HG03457 (cell line): ENCODE measurements around the gene ZNF138.

Experiments
- ATAC-seq: cut with Tn5 transposase; IDR thresholded peaks from one replicate; pipeline ENCODE4 v1.9.1; 2021; ENCODE audit warnings: moderate number of reproducible peaks; ENCODE audit not compliant: unreplicated experiment

The ZNF138 gene

DNA sequence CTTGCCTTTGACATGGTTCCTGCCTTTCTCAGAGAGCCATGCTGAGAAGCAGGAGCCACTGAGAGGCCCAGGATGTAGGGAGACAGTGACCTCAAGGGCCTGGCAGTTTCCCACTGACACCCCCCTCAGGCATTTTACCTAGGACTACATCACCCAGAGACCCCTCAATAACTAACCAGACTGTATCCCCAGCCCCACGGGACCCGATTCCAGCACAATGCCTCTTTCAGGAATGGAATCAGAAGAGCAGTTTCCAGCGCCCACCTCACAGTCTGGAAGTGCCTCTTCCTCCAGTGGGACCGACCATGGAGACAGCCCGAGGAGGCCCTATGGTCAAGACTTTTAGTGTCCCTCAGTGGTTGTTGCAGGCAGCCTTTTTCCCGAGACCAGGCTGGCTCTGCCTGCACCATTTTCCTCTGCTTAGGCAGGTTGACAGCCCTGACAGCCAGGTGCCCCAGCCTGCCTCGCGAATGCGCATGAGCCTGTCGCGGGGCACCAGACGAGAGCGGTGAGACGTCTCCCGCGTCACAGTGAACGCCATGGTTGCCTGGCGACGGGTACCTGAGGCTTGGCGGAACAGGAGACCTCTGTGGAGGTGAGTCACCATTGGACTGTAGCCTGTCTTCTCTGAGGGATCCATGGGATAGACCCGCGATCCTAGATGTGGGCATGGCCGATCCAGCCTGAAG, 80.5 kb downstream of the ZNF138 start:
- no peak for ATAC-seq

DNA sequence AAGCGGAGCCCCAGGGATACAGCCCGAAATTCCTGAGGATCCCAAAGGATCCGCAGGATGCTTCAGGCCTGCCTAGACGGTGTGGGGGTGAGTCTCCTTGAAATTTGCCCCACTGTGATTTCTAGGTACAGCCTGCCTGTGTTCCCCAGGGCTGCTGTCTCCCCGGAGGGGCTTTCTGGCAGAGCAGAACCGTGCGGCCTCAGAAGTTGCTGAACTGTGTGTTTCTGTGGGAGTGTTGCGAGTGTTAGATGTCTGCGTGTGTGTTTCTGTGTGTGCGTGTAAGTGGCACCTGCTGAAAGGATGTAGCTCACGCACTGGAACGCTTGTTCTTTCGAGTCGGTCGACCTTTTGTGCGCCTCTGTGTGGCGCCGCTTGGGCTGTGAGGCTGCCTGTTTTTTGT, 81.0 kb downstream of the ZNF138 start:
- ATAC-seq: no peak

DNA sequence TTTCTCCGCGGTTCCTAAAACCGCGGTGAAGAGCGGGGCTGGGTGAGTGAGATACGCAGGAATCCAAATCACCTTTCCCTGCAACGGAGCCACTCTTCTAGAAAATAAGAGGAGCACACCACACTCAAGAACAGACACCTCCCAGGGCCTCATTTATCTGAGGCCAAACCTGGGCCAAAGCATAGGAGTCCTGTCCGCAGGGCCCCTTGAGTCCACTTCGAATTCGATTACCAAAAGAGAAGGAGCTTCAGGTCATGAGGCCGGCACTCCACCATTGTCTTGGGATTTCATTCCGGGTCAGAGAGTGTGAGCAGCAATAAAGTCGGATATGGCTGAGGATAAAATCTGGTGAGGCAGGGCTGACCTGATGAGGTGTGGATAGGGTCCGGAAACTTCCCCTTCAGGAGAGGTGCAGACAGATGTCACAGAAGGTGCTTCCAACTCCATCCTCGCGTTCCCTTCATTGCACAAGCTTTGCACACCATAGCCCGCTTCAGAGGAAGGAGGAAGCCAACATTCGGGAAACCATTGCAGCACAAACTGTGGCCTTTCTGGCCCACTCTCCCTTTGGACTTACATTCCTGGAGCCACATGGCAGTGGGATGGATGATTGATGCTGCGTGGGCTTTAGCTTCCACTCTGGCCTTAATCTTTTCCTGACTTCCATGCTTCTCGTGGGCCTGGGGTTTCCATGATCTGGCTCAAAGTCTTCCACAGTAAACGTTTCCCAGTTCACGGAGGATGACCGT, 81.6 kb downstream of the ZNF138 start:
- no peak for ATAC-seq

DNA sequence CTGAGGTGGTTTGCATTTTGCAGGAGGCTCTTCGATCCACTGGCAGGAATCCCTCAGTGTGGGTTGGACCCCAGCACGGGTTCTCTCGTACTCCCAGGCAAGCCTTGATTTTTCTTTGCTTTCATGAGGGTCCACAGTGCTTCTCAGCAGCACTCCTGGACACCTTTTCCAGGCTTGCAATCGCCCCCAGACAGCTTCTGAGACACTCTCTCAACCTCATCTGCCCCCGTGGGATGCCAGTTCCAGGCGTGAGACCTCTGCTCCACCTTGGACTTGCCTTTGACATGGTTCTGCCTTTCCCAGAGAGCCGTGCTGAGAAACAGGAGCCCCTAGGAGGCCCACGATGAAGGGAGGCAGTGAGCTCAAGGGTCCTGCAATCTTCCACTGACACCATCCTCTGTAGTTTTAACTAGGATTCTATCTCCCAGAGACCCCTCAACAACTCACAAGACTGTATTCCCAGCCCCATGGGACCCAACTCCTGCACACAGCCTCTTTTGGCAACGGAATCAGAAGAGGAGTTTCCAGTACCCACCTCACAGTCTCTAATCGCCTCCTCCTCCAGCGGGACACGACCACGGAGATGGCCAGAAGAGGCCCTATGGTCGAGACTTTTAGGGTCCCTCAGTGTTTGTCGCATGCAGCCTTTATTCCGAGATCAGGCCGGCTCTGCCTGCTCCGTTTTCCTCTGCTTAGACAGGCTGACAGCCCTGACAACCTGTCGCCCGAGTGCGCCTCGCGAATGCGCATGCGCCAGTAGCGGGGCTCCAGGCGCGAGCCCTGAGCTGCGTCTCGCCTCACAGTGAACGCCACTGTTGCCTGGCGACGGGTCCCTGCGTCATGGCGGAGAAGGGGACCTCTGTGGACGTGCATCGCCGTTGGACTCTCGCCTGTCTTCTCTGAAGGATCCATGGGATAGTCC, 82.8 kb downstream of the ZNF138 start:
- no peak for ATAC-seq

DNA sequence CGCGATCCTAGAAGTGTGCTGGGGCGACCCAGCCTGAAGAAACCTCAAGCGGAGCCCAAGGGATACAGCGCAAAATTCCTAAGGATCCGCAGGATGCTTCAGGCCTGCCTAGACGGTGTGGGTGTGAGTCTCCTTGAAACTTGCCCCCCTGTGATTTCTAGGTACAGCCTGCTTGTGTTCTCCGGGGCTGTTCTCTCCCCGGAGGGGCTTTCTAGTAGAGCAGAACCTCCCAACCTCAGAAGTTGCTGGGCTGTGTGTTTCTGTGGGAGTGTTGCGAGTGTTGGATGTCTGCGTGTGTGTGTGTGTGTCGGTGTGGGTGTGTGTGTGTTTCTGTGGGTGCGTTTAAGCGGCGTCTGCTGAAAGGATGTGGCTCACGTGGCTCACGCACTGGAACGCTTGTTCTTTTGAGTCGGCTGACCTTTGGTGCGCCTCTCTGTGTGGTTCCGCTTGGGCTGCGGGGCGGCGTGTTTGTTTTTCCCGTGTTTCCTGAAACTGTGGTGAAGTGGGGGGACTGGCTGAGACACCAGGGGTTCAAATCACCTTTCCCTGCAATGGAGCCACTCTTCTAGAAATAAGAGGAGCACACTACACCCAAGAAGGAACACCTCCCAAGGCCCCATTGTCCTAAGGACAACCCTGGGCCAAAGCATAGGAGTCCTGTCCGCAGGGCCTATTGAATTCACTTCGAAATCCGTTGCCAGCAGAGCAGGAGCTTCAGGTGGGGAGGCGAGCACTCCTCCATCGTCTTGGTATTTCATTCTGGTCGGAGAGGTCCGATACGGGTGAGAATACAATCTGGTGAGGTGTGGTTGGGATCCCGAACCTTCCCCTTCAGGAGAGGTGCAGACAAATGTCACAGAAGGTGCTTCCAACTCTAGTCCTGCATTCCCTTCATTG, 83.7 kb downstream of the ZNF138 start:
- ATAC-seq: no peak

DNA sequence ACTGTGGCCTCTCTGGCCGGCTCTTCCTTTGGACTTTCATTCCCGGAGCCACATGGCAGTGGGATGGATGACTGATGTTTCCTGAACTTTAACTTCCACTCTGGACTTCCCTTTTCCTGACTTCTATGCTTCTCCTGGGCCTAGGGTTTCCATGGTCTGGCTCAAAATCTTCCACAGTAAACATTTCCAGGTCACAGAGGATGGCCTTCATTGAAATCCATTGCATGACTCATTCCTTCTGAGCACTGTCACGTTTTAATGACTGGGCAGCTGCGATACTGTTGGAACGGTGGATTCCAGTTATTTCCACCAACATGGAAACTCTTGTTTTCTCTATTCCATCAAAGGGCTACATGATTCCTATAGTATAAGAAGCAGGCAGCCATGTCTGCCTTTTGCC, 84.5 kb downstream of the ZNF138 start:
- ATAC-seq: no peak

DNA sequence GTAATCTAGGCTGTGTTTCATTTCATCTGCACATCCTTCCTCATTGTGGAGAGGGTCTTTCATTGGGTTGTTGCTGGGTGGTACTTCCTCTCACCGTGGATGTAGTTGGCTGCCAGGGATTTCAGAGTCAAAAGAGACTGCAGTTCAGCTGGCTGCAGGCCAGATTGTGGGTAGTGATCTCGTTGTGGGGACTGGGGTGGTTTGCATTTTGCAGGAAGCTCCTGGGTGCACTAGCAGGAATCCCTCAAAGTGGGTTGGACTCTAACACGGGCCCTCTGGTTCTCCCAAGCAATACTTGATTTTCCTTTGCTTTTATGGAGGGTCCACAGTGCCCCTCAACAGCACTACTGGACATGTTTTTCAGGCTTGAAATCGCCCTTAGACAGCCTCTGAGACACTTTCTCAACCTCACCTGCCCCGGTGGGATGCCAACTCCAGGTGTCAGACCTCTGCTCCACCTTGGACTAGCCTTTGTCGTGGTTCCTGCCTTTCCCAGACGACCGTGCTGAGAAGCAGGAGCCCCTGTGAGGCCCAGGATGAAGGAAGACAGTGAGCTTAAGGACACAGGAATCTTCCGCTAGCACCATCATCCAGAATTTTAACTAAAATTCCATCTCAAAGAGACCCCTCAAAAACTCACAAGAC, 85.0 kb downstream of the ZNF138 start:
- ATAC-seq: no peak

DNA sequence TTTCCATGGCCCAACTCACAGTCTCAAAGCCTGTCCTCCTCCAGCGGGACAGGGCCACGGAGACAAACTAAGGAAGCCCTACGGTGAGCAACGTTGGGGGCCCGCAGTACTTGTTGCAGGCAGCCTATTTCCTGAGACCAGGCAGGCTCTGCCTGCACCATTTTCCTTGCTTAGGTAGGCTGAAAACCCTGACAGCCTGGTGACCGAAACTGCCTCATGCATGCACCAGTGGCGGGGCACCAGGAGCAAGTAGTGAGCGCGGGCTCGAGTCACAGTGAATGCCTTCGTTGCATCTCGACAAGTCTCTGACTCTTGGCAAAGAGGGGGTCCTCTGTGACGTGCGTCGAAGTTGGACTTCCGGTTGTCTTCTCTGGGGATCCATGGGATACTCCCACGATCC, 85.6 kb downstream of the ZNF138 start:
- no peak for ATAC-seq

DNA sequence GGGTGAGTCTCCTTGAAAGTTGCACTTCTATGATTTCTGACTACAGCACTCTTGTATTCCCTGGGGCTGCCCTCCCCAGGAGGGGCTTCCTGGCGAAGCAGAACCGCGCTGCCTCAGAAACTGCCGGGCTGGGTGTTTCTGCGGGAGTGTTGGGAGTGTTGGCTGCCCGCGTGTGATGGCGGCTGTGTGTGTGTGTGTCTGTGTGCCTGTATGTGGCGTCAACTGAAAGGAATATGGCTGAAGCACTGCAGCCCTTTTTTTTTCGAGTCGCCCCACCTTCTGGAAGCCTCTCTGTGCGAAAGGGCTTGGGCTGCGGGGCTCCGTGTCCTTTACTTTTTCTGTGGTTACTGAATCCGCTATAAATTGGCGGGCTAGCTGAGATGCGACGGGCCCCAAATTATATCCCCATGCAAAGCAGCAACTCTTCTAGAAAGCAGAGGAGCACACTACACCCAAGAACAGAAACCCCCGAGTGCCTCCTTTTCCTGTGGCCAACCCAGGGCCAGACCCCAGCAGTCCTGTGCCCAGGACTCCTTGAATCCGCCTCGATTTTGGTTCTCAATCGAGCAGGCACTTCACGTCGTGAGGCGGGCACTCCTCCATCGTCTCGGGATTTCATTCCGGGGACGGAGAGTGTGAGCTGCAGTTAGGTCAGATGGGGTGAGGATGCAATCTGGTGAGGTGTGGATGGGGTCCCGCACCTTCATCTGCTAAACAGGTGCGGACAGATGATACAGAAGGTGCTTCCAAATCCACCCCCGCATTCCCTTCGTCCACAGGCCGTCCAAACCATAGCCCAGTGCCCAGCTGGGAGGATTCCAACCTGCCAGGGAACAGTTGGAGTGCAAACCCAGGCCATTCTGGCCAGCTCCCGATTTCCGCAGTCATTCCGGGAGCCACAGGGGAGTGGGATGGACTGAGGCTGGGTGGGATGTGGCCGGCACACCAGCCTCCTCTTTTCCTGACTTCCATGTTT, 86.4 kb downstream of the ZNF138 start:
- no peak for ATAC-seq

DNA sequence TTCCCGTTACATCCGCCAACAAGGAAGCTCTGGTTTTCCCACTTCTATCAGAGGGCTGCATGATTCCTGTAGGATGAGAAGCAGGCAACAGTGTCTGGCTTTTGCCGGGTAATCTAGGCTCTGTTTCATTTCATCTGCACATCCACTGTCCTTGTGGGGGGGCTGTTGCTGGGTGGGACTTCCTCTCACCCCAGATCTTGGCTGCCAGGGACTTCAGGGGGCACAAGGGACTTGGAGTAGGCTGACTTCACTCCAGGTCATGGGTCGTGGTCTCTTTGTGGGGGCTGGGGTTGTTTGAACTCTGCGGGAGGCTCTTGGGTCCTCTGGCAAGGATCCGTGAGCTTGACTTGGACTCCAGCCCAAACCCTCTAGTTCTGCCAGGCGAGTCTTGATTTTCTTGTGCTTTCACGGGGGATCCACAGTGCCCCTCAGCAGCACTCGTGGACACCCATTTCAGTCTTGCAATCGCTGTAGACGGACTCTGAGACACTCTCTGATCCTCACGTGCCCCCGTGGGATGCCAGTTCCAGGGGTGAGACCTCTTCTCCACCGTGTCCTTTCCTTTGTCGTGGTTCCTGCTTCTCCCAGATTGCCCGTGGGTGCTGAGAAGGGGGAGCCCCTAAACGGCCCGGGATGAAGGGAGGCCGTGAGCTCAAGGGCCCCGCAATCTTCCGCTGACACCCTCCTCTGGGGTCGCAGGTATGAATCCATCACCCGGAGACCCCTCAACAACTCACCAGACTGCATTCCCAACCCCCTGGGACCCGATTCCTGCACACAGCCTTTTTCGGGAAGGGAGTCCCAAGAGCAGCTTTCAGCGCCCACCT, 87.4 kb downstream of the ZNF138 start:
- no peak for ATAC-seq

DNA sequence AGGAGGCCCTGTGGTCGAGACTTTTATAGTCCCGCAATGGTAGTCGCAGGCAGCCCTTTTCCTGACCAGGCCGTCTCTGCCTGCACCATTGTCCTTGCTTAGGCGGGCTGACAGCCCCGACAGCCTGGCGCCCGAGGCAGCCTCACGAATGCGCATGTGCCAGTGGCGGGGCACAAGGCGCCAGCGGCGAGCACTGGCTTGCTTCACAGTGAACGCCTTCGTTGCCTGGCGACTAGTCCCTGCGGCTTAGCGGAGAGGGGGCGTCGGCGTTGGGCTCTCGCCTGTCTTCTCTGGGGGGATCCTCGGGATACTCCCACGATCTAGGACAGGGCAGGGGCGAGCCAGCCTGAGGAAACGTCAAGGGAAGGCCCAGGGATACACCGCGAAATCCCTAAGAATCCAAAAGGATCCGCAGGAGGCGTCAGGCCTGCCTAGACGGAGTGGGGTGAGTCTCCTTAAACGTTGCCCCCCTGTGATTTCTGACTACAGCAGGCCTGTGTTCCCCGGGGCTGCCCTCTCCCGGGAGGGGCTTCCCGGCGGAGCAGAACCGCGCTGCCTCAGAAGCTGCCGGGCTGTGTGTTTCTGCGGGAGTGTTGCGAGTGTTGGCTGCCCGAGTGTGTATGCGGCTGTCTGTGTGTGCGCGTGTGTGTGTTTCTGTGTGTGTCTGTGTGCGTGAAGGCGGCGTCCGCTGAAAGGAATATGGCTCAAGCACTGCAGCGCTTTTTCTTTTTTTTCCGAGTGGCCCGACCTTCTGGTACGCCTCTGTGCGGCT, 88.3 kb downstream of the ZNF138 start:
- no peak for ATAC-seq
